NCI-H2081 treated with DMSO at 0.1 percent for 48 hours (cell line): ENCODE data around the gene AKIRIN2.

Experiments used
- DNase-seq: peaks from one replicate; lab custom pipeline; 2025; lab: John Stamatoyannopoulos, UW

AKIRIN2 gene

DNA sequence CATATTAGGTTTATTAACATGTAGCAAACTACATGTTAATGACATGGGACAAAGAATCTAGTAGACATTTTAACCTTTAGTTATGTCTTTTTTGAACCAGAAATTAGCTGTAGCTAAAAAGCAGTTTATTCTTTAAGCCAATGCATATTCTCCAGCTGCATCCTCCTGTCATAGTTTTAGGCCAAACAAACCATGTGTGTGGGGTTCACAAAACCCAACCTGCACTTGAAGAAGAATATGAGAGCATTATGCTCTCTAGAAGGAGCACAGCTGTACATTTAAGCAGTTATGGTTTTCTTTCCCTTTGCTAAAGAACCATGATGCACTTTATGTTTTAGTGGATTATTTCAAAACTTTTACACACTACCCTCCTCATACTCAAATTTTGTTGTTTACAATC is 46.2 kb downstream of the AKIRIN2 start:
- DNase-seq = no peak

DNA sequence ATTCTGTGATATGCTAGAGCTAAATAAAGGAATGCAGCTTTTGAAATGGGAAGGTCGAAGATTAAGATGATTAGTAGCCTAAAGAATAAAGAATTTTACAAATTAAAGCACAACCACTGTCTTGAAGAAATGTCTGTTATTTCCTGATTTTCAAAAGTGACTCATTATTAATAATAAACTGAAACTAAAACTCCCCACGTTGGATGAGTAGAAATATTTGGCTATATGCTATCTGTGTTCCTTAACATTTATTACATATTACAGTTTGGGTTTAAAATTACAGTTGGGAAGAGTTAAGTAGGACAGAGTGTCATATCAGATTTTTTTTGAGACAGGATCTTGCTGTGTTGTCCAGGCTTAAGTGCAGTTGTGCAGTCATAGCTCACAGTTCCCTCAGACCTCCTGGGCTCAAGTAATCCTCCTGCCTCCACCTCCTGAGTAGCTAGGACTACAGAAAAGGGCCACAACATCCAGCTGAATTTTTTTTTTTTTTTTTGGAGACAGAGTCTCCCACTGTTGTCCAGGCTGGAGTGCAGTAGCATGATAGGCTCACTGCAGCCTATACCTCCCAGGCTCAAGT is 47.1 kb downstream of the AKIRIN2 start:
- DNase-seq = no peak

DNA sequence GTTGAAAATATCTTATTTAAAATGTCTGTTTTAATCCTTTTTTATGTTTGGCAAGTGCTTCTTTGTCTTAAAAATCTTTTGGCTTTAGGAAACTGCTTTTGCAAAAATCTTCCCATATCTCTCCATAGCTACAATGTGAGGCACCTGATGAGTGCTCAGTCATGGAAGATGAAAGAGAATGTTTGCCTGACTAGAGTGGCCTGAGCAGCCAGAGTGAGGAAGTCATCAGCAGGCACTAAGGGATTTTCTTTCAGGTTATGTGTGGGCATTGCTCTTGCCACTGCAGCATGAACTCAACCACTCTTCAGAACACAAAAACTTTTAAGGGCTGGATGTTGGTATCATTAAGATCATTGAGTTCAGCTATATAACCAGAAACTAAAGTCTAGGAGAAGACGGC is 47.9 kb downstream of the AKIRIN2 start:
- DNase-seq = no peak

DNA sequence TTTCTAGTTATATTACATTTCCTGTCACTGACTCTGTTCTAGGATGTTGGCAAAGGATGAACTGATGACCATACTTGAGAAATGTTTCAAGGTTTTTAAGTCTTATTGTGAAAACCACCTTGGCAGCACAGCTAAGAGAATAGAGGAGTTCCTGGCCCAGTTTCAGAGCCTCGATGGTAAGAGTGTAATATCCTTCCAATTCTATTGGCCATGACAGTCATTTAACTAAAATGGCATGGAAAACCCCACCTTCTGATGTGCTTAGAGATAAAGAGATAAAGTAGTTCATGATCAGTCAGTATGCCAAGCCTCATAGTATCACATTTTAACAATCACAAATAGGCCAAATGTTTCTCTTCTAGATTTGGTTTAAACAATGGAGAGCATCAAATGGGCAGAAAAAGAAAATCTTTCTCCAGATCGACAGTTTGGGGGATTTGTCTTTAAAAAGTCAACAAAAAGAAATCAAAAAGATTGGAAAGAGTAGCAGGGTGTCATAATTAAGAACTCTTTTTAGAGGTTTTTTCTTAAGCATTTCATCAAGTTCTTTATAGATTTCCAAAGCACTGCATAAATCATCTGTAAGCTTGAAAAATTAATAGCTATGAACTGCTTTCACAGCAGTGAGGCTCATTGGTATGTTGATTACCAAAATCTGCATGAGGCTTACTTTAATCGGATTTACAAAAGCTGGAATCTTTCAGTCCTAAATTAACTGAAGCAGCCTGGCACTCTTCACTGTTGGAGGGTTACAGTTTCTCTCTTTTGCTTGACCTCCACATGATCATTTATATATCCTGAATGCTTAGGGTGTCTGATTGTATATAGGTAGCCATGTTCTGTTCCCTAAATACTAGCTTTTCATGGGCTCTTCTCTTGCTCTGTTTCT is 48.7 kb downstream of the AKIRIN2 start:
- no peak for DNase-seq

DNA sequence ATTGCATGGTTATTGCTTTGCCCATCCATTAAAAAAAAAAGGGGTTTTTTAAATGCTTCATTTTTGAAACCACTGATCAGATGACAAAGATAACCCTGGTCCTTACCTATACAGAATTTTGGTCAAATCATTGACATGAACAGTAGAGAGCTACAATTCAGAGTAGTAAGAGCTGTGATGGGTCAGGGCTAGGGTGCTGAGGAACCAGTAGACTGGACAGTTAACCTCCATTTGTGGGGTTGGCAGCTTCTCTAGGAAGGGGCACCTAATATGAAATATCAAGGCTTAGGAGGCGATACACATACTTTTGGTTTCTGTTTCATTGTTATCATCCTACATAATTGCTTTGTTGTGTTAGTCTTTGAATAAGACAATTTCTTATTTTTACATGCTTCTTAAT is 57.0 kb downstream of the AKIRIN2 start:
- DNase-seq = no peak

DNA sequence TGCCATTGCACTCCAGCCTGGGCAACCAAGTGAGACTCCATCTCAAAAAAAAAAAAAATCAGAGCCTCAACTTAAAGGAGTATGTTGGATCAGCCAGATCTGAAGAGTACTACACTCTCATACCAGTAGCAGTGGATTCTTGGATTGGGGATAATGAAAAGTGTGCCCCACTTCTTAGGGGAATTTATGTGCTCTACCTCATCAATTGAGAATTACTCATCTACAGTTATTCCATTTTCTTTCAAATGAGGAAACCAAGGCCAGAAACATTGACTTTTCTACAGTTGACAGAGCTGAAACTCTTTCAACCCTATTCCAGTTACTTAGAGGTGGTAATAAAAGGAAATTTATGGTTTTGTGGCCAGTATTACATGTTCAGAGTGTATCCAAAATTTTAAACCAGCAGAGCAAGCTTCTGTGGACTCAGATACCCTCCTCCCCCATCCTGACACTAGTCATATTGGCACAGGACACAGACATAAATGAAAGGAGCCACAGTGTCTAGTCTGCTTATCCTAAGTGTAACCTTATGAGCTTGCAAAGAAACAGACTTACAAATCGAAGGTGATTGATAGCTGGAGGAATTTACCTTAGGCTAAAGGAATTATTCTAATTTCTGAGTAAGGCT is 60.9 kb downstream of the AKIRIN2 start:
- no peak for DNase-seq

DNA sequence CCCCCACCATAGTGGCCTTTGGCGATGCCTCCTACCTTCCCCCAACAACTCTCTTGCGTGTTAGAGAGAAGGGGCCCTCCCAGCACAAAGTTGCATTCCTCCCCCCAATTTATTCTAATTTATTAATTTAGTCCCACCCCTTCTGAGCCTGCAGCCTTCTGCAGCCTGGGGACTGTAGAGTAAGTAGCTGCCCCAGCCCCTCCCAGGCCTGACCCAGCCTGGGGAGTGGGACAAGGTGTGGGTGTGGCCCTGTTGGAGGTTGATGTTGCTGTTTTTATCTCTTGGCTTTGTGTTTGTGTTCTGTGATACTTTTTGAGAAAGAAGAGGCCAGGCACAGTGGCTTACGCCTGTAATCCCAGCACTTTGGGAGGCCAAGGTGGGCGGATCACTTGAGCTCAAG is 62.7 kb downstream of the AKIRIN2 start:
- no peak for DNase-seq

DNA sequence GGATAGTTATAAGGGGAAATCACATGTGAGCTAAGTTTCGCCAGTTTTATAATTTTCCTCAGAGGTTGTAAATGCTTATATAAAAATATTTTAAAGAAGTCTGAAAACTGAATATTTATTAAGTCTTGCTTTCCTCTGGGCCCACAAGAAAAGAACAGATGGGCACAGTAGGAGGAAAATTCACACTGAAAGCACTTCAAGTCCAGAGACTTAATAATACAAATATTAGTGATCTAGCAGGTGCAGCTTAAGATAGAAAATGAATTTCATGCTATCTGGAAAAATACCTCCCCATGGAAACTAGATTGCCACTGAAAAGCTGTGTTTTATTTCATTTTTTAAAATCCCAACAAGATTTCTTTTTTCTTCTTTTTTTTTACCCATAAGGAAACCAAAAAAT is 64.9 kb downstream of the AKIRIN2 start:
- no peak for DNase-seq

GRCh38 chr6:87636315-87636714 is 65.7 kb downstream of the AKIRIN2 start:
- DNase-seq = no peak

DNA sequence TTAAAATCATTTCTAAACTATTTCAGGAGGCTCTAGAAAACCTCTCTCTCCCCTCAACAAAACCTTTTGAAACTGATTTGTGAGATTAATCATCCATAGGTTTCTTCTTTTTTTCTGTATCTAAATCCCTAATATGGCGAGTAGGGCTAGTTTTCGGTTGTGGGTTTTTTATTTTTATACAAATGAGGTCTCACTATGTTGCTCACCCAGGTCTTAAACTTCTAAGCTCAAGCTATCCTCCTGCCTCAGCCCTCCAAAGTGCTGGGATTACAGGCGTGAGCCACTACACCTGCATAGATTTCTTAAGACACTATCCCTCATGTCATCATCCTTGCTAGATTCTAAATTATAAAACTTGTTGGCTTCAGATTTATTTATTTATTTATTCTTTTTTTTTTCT is 68.2 kb downstream of the AKIRIN2 start:
- no peak for DNase-seq

GRCh38 chr6:87630746-87631145 is 71.3 kb downstream of the AKIRIN2 start:
- DNase-seq = no peak

DNA sequence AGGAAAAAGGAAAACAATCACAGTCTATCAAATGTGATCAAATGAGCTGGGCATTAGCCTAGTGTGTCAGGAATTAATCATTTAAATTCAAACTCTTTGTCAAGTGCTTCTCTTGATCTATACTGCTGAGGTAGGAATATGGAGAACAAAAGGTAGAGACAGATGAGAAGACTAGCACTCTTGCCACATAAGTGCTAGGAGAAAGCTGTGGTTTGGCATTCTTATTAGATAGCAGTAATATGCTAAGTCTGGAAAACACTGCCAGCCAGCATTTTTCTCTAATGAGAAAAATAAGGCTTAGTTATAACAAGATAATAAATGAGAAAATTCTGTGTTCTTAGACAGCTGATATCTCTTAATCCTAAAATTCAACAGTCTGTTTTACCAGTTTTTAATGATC is 73.2 kb downstream of the AKIRIN2 start:
- no peak for DNase-seq

- no peak for DNase-seq
These were observed 73.6 kb downstream of the AKIRIN2 start for GRCh38 chr6:87628424-87628823.
